ENCODE results near the gene RUSF1.
"Not testable (repeated sequence)": the region's sequence is repeated elsewhere in the genome, so short reads cannot be mapped to it uniquely, and the experiment has no call there.

Gene RUSF1

GRCh38 chr16:31445931-31446330, 62.3 kb downstream of the RUSF1 start:
- not testable (repeated sequence) for DNase-seq

- DNase-seq = no peak
Measured at GRCh38 chr16:31441956-31442355, 66.2 kb downstream of the RUSF1 start.

- DNase-seq = no peak
Measured at GRCh38 chr16:31440516-31441184, 67.5 kb downstream of the RUSF1 start.

- DNase-seq = no peak
Measured at GRCh38 chr16:31439519-31439918, 68.7 kb downstream of the RUSF1 start.
